ENCODE measurements around the gene PRG2. TPM values are rescaled to one million over a fixed set of nuclear protein-coding genes. Genes with fewer than 3 reads are reported as not detected.

PRG2 gene
- total RNA-seq, 1 donor, result not detected

- TF ChIP-seq, protein P1, sequence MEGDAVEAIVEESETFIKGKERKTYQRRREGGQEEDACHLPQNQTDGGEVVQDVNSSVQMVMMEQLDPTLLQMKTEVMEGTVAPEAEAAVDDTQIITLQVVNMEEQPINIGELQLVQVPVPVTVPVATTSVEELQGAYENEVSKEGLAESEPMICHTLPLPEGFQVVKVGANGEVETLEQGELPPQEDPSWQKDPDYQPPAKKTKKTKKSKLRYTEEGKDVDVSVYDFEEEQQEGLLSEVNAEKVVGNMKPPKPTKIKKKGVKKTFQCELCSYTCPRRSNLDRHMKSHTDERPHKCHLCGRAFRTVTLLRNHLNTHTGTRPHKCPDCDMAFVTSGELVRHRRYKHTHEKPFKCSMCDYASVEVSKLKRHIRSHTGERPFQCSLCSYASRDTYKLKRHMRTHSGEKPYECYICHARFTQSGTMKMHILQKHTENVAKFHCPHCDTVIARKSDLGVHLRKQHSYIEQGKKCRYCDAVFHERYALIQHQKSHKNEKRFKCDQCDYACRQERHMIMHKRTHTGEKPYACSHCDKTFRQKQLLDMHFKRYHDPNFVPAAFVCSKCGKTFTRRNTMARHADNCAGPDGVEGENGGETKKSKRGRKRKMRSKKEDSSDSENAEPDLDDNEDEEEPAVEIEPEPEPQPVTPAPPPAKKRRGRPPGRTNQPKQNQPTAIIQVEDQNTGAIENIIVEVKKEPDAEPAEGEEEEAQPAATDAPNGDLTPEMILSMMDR (IDR thresholded peaks at IDR 0.05; ENCODE audit: insufficient read depth, low read length), result no peak
- peak; percentile 65 for DNase-seq (ENCODE audit: low read depth)
- H3K4me3 ChIP-seq (ENCODE audit: low read depth, low read length), result no peak overlapping the region
Observed at GRCh38 chr11:57410287-57410686, 19.8 kb upstream of the PRG2 start.

- no peak overlapping the region for H3K4me3 ChIP-seq (ENCODE audit: low read depth, low read length)
- DNase-seq (ENCODE audit: low read depth), result no peak
- TF ChIP-seq, protein P1 (IDR thresholded peaks at IDR 0.05; ENCODE audit: insufficient read depth, low read length), result no peak
Observed at GRCh38 chr11:57409321-57410100, 19.1 kb upstream of the PRG2 start.

DNA sequence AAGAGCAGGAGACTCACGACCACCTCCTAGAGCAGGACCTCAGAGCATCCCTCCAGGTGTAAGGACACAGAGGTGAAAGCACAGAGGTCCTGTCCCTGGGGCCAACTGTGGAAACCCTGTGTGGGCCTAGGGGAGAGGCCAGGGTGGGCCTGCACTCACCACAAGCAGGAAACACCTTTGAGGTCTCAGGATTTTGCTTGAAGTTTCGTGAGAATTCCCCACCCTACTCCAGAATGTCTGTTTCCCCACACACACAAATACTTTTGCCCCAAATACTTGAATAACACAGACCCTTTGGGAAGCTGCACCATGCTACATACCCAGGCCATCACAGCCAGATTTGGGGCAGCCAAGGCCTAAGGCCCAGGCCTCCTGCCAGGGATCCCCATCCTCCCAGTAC lies 18.3 kb upstream of the PRG2 start:
- H3K4me3 ChIP-seq (ENCODE audit: low read depth, low read length), result no peak overlapping the region
- TF ChIP-seq, protein P1 (IDR thresholded peaks at IDR 0.05; ENCODE audit: insufficient read depth, low read length), result no peak
- no peak for DNase-seq (ENCODE audit: low read depth)

- no peak overlapping the region for H3K4me3 ChIP-seq (ENCODE audit: low read depth, low read length)
- TF ChIP-seq, protein P1 (IDR thresholded peaks at IDR 0.05; ENCODE audit: insufficient read depth, low read length), result no peak
- no peak for DNase-seq (ENCODE audit: low read depth)
Observed at GRCh38 chr11:57407941-57408475, 17.6 kb upstream of the PRG2 start.

DNA sequence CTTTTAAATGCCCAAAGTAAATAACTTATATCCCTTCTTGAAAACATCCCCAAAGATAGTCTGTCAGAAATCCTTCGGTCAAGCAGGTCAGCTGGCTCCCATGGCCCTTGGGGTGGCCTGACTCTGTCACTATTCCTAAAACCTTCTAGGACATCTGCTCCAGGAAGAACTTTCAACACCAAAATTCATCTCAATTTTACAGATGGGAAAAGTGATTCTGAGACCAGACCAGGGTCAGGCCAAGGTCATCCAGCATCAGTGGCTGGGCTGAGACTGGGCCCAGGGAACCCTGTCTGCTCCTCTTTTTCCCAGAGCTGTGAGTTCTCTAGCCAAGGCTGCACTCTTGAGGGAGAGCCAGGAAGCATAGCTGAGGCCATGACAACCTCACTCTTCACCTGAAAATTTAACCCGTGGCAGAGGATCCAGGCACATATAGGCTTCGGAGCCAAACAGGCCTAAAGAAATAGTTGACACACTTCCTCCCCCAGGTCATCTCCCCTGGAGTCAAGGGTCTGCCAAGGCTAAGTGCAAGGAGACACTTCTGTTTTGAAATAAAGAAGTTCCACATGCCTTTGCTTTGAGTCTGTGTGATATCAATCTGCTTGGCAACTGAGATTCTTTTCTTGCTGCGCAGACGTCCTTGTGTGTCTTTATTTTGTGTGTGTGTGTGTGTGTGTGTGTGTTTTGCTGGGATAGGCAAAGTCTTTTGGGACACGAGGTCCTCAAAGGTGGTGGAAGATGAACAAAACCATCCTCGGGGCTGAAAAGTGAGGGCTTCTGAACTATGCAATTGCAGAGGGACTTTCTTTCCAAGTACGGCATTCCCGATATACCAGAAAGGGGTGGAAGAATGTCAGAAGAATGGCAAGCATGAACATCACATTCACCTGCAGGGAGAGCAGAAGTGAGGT lies 16.8 kb upstream of the PRG2 start:
- no peak for DNase-seq (ENCODE audit: low read depth)
- TF ChIP-seq, protein P1 (IDR thresholded peaks at IDR 0.05; ENCODE audit: insufficient read depth, low read length), result no peak
- H3K4me3 ChIP-seq (ENCODE audit: low read depth, low read length), result no peak overlapping the region

GRCh38 chr11:57406337-57406904 lies 16.0 kb upstream of the PRG2 start:
- H3K4me3 ChIP-seq (ENCODE audit: low read depth, low read length), result no peak overlapping the region
- peak; percentile 15 for DNase-seq (ENCODE audit: low read depth)
- TF ChIP-seq, protein P1 (IDR thresholded peaks at IDR 0.05; ENCODE audit: insufficient read depth, low read length), result no peak

Data from fibroblast of the aortic adventitia (primary cell).